ENCODE results near the gene GTF2H4. TPM values are rescaled to one million over a fixed set of nuclear protein-coding genes. Genes with fewer than 3 reads are reported as not detected.

GTF2H4 gene
- total and polyA plus RNA-seq, 10 of the 15 experiments (the other 5 are each of a cell fraction or from before 2014, with no cell fraction given): 1.1 to 43.8 (median 18.9) TPM

- TF ChIP-seq, protein P1, sequence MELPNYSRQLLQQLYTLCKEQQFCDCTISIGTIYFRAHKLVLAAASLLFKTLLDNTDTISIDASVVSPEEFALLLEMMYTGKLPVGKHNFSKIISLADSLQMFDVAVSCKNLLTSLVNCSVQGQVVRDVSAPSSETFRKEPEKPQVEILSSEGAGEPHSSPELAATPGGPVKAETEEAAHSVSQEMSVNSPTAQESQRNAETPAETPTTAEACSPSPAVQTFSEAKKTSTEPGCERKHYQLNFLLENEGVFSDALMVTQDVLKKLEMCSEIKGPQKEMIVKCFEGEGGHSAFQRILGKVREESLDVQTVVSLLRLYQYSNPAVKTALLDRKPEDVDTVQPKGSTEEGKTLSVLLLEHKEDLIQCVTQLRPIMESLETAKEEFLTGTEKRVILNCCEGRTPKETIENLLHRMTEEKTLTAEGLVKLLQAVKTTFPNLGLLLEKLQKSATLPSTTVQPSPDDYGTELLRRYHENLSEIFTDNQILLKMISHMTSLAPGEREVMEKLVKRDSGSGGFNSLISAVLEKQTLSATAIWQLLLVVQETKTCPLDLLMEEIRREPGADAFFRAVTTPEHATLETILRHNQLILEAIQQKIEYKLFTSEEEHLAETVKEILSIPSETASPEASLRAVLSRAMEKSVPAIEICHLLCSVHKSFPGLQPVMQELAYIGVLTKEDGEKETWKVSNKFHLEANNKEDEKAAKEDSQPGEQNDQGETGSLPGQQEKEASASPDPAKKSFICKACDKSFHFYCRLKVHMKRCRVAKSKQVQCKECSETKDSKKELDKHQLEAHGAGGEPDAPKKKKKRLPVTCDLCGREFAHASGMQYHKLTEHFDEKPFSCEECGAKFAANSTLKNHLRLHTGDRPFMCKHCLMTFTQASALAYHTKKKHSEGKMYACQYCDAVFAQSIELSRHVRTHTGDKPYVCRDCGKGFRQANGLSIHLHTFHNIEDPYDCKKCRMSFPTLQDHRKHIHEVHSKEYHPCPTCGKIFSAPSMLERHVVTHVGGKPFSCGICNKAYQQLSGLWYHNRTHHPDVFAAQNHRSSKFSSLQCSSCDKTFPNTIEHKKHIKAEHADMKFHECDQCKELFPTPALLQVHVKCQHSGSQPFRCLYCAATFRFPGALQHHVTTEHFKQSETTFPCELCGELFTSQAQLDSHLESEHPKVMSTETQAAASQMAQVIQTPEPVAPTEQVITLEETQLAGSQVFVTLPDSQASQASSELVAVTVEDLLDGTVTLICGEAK (IDR thresholded peaks at IDR 0.05; ENCODE audit: borderline replicate concordance): no peak
- no peak for TF ChIP-seq PML (IDR thresholded peaks at IDR 0.05; ENCODE audit: low read length)
Observed at GRCh38 chr6:30896541-30896940, 11.5 kb upstream of the GTF2H4 start (continued).

- Histone ChIP-seq H3K4me2 (ENCODE audit: control insufficient read depth, insufficient read depth) (no peak overlapping the region), H3K9me3 (replicated peaks; ENCODE audit: control insufficient read depth, insufficient read depth, low read length) (no peaks in the 10 kb centered on the region), H3K27ac (ENCODE audit: control insufficient read depth, insufficient read depth) (no peak overlapping the region), H3K4me1 (ENCODE audit: control insufficient read depth, insufficient read depth, low read length) (peaks cover 22% of the 10 kb centered on the region), H3K79me2 (ENCODE audit: control insufficient read depth, insufficient read depth, low read length) (no peaks in the 10 kb centered on the region), H3K4me3 (no peak overlapping the region), H3K27me3 (replicated peaks in 1 of 2; ENCODE audit: control insufficient read depth in 2 of 2, insufficient read depth in 2 of 2, low read length in 1 of 2) (no peaks in the 10 kb centered on the region), H2AFZ (ENCODE audit: control insufficient read depth, low read depth, low read length) (no peak overlapping the region), H4K20me1 (ENCODE audit: control insufficient read depth, insufficient read depth) (no peaks in the 10 kb centered on the region), H3K9ac (ENCODE audit: control insufficient read depth, insufficient read depth, low read length) (no peak overlapping the region), H3K36me3 (ENCODE audit: control insufficient read depth in 2 of 2, insufficient read depth in 2 of 2, low read length in 1 of 2) (peaks cover 4 to 10% of the 10 kb centered on the region in 2 experiments; a peak in 3 of 4 replicates)
- FAIRE-seq (no peak), DNase-seq (ENCODE audit: low read depth, low spot score) (no peak), ATAC-seq (no peak)
- in situ Hi-C loops (cut with MboI): no loop called here
- SMC1A ChIA-PET (ENCODE audit: uncharacterized antibody, unreplicated experiment): no interaction called here
- BruUV-seq (replicated peaks): no TSS peak
- intact Hi-C loops (cut with micrococcal nuclease; ENCODE audit: unreplicated experiment): no loop called here
- RAD21 ChIA-PET (ENCODE audit: unreplicated experiment): no interaction called here
- 85% methylated on average over 16 of the region's 16 CpGs for WGBS (ENCODE audit: insufficient coverage, insufficient replicate concordance, low lambda C conversion rate, missing lambda C conversion rate)
- CTCF ChIA-PET: no interaction called here
- POLR2A ChIA-PET: no interaction called here
- TF ChIP-seq HCFC1 (IDR thresholded peaks at IDR 0.05; ENCODE audit: low read length) (no peak), RFX5 (IDR thresholded peaks at IDR 0.05; ENCODE audit: low read depth, low read length) (no peak), PAX5 (IDR thresholded peaks at IDR 0.05; ENCODE audit: borderline replicate concordance, low read depth, low read length) (no peak), REST (IDR thresholded peaks at IDR 0.05; ENCODE audit: low read depth, low read length) (no peak), POLR2AphosphoS2 (IDR thresholded peaks at IDR 0.05; ENCODE audit: low read depth, low read length) (no peak), ETV6 (conservative IDR thresholded peaks at IDR 0.05 in 1 of 2, IDR thresholded peaks at IDR 0.05 in 1 of 2; ENCODE audit: borderline replicate concordance in 1 of 2, low read depth in 1 of 2) (no peak), EP300 (IDR thresholded peaks at IDR 0.05; ENCODE audit: borderline replicate concordance in 1 of 2, control insufficient read depth in 1 of 2, low read depth in 2 of 2, low read length in 2 of 2) (no peak)
- TF ChIP-seq, protein P2, sequence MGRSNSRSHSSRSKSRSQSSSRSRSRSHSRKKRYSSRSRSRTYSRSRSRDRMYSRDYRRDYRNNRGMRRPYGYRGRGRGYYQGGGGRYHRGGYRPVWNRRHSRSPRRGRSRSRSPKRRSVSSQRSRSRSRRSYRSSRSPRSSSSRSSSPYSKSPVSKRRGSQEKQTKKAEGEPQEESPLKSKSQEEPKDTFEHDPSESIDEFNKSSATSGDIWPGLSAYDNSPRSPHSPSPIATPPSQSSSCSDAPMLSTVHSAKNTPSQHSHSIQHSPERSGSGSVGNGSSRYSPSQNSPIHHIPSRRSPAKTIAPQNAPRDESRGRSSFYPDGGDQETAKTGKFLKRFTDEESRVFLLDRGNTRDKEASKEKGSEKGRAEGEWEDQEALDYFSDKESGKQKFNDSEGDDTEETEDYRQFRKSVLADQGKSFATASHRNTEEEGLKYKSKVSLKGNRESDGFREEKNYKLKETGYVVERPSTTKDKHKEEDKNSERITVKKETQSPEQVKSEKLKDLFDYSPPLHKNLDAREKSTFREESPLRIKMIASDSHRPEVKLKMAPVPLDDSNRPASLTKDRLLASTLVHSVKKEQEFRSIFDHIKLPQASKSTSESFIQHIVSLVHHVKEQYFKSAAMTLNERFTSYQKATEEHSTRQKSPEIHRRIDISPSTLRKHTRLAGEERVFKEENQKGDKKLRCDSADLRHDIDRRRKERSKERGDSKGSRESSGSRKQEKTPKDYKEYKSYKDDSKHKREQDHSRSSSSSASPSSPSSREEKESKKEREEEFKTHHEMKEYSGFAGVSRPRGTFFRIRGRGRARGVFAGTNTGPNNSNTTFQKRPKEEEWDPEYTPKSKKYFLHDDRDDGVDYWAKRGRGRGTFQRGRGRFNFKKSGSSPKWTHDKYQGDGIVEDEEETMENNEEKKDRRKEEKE (IDR thresholded peaks at IDR 0.05): no peak
Observed at GRCh38 chr6:30897882-30898281, 10.1 kb upstream of the GTF2H4 start.
